Measurements from ENCODE around the gene COL18A1. TPM values are rescaled to one million over a fixed set of nuclear protein-coding genes. Genes with fewer than 3 reads are reported as not detected.

COL18A1 gene
- total RNA-seq, 1 donor from 2014 or later: 499 TPM

GRCh38 chr21:45539046-45539795 lies 134.3 kb downstream of the COL18A1 start:
- no peak for ATAC-seq
- DNase-seq (ENCODE audit: low spot score): peak; percentile 51

- ATAC-seq (no peak), DNase-seq (ENCODE audit: low spot score) (peak; percentile 45)
Observed at GRCh38 chr21:45539796-45540600, 135.0 kb downstream of the COL18A1 start.

DNA sequence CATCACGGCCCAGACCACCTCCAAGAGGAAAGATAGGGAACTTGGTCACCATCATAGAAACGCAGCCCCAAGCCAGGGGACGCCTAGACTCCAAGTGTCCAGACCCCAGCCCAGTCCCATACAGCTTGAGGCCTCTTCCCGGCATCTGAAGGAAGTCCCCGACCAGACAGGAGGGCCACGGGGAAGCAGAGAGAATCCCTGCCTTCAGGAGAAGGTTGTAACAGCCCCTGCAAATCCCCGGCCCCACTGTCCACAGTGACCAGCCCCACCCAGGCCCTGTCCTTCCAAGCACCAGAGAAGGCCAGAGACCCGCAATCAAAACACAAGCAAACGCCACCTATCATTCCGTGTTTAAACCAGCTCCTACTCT lies 135.6 kb downstream of the COL18A1 start:
- no peak for ATAC-seq
- peak; percentile 44 for DNase-seq (ENCODE audit: low spot score)

GRCh38 chr21:45541221-45542039 lies 136.5 kb downstream of the COL18A1 start:
- DNase-seq (ENCODE audit: low spot score) (peak; percentile 85), ATAC-seq (peak; percentile 72)

DNA sequence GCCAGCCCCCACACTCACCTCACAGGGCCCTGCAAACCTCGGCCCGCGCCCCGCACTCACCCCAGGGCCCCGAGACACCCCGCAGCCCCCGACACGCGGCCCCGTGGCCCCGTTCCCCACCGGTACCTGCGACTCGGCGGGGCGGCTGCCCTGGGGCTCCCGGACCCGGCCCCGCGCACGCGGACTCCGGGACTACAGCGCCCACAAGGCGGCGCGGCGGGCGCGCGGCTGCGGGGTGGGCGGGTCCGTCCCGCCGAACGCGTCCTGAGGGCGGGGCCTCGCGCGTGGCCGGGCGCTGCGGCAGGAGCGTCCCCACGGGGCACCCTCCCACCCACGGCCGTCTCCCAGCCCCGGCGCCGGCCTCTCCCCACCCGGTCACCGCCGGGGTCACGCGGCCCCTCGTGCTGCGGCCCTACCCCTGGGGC lies 137.3 kb downstream of the COL18A1 start, which contains the start of gene SLC19A1:
Gene SLC19A1, minus strand, starts transcription at position 199 of the 425 bp plus-strand sequence. CDS start 4,481 bp downstream, outside the sequence.
- ATAC-seq: peak; percentile 87

GRCh38 chr21:45542667-45543370 lies 137.9 kb downstream of the COL18A1 start:
- DNase-seq (ENCODE audit: low spot score) (peak; percentile 61), ATAC-seq (no peak)

More for the DNA sequence above, 137.3 kb downstream of the COL18A1 start, which contains the start of gene SLC19A1:
- peak; percentile 79 for DNase-seq (ENCODE audit: low spot score)

DNA sequence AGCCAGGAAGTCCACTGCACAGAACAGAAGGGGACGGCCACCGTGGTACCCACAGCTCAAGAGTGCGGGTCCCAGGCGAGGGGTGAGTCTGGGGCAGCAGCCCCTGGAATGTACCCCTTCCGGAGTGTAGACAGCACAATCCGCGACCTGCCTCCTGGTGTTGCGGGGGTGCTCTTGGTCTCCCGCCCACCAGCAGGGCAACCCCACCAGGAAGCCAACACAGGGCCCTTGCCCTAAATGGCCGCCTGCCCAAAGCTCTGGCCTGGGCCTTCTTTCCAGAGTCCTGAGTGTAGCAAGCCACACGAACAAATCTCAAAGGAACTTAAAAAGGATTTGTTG lies 138.4 kb downstream of the COL18A1 start:
- ATAC-seq (no peak), DNase-seq (ENCODE audit: low spot score) (peak; percentile 46)

GRCh38 chr21:45543710-45544448 lies 138.9 kb downstream of the COL18A1 start:
- no peak for ATAC-seq
- DNase-seq (ENCODE audit: low spot score): peak; percentile 46

- DNase-seq (ENCODE audit: low spot score) (peak; percentile 39), ATAC-seq (no peak)
Observed at GRCh38 chr21:45544449-45545235, 139.7 kb downstream of the COL18A1 start.

DNA sequence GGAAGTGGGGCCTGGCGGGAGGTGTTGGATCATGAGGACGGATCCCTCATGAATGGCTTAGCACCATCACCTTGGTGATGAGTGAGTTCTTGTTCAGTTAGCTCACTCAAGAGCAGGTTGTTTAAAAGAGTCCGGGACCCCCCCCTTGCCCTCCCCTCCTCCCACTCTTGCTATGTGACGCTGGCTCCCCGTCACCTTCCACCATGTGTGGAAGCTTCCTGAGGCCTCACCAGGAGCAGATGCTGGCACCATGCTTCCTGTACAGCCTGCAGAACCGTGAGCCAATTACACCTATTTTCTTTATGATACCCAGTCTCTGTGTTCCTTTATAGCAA lies 140.2 kb downstream of the COL18A1 start:
- DNase-seq (ENCODE audit: low spot score) (no peak), ATAC-seq (no peak)

GRCh38 chr21:45545691-45546531 lies 140.9 kb downstream of the COL18A1 start:
- ATAC-seq: no peak
- peak; percentile 42 for DNase-seq (ENCODE audit: low spot score)

DNA sequence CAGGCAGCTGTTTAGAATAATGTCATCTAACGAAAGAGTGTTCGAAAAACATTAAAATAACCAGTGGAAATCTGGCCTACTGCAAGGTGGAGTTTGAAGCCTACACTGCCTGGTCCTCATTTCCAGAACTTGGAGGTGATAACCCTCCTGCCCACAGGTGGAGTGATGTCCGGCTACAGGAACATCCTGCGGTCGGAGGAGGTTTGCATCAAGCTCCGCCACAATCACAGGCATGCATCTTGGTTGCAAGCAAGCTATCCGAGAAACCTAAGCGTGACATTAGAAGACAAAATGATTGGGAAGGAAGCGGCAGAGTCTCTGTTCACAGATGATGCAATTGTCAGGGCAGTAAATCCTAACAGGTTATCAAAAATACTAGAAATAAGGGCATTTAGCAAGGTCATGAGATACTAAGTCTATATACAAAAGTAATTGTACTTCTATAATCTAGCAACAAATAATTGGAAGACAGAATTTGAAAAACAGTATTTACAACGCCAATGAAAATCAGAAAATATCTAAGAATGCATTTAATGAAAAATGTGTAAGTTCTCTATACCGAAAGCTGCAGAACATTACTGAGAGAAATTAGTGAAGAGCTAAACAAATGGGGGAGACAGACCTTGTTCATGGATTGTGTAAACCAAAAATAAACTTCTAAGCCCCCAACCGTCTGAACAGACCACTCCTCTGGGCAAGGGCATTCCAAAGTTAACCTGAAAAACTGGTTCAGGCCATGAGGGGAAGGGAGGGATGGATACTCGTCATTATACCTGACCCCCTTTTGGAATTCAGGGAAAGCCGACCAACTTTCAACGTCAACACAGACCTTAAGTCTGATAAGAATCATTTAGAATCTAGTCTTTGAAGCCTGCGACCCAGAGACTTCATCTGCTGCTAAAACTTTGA lies 141.9 kb downstream of the COL18A1 start:
- ATAC-seq (no peak), DNase-seq (ENCODE audit: low spot score) (peak; percentile 22)

DNA sequence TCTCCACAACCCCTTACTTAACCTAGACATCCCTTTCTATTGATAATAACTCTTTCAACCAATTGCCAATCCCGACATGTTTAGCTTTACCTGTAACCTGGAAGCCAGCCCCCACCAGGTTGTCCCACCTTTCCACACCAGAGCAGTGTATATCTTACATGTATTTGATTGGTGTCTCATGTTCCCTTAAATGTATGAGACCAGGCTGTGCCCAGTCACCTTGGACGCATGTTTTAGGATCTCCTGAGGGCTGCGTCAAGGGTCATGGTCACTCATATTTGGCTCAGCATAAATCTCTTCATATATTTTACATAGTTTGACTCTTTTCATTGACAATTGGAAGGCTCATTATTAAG lies 142.6 kb downstream of the COL18A1 start:
- ATAC-seq (no peak), DNase-seq (ENCODE audit: low spot score) (peak; percentile 4)

GRCh38 chr21:45548711-45549491 lies 143.9 kb downstream of the COL18A1 start:
- DNase-seq (ENCODE audit: low spot score) (peak; percentile 18), ATAC-seq (no peak)

DNA sequence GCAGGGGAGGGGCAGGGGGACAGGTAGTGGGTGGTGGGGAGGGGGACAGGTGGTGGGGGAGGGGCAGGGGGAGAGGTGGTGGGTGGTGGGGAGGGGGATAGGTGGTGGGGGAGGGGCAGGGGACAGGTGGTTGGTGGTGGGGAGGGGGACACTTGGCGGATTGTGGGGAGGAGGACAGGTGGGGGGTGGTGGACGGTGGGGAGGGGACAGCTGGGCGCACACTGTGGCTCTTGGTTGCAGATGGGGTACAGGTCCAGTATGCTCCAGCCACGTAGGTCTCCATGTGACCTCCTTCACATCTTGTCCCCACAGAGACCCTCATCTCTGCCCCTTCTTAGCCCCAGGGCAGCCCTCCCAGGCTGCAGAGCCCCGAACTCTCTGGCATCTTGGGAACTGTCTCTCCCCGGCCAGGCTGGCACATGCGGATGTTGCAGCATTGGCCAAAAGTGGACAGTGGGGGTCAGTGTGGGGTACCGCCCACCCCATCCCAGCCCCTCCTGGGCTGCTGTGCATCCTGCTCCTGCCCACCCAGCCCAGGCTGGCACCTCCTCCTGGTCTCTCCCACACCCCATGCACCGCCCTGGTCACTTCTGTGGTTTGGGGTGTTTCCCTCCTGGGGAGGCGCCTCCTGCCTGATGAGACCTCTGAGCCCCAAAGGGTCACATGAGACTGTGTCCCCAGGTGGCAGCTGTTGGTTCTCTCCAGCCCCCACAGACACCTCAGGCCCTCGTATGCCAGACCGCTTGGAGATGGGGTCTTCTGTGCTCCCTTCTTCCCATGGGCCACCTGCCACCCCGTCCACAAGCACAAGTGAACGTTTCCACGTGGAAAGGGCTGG lies 144.9 kb downstream of the COL18A1 start:
- ATAC-seq (no peak), DNase-seq (ENCODE audit: low spot score) (peak; percentile 49)

Measured in left lobe of liver (tissue), 2 donors.